HG03378 (cell line): Measurements from ENCODE around the gene FBN2.
"Not testable (repeated sequence)": the region's sequence is repeated elsewhere in the genome, so short reads cannot be mapped to it uniquely, and the experiment has no call there.

ENCODE experiments used
- ATAC-seq: cut with Tn5 transposase; IDR thresholded peaks from one replicate; pipeline ENCODE4 v1.9.1; 2021; ENCODE audit warnings: mild to moderate bottlenecking, moderate library complexity; ENCODE audit not compliant: unreplicated experiment

Gene FBN2

DNA sequence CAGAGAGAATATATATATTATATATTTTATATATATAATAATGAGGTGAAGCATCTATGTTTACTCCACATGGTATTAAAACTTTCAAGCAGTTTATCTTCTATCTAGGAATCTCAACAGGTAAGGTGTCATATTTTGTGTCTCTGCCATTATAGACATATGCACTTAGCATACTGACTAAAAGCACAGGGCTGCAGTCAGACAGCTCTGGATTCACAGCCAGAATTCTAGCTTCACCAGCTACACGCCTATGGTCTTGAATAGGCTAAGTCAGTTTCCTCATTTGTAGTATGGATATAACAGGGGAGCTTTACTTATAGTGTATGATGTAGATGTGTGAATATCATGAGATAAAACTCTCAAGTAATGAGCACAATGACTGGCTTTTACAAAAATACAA, 57.9 kb downstream of the FBN2 start:
- ATAC-seq: no peak

- no peak for ATAC-seq
These were observed 59.4 kb downstream of the FBN2 start for GRCh38 chr5:128478386-128479368.

GRCh38 chr5:128477944-128478343, 60.1 kb downstream of the FBN2 start:
- ATAC-seq: no peak

DNA sequence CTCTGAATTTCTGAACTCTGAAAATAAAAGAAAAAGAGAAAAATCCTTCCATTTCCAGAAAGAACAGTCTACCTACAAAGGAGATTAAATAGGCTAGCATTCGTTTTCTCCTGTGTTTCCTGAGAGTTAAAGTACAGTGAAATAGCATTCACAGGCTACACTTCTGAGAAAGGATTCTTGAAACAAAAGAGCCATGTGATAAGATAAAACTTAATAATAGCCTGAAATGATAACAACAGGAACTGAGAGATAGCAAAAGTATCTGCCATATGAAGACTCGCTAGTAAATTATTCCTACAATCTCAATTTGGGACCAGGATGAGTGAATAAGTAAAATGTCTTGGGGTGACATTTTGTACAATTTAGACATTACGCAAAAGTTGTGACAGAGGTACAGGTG, 62.4 kb downstream of the FBN2 start:
- no peak for ATAC-seq

- no peak for ATAC-seq
These were observed 65.1 kb downstream of the FBN2 start for GRCh38 chr5:128472919-128473318.

DNA sequence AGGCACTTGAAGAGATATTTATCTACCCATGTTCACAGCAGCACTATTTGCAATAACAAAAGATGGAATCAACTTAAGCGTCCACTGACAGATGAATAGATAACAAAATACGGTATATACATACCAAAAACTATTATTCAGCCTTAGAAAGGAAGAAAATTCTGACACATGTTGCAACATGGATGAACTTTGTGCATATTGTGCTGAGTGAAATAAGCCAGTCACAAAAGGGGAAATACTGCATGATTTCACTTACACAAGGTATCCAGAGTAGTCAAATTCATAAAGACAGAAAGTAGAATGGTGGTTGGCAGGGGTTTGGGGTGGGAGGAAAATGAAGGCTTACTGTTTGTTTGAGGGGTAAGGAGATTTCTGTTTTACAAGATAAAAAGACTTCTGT, 66.0 kb downstream of the FBN2 start:
- no peak for ATAC-seq

DNA sequence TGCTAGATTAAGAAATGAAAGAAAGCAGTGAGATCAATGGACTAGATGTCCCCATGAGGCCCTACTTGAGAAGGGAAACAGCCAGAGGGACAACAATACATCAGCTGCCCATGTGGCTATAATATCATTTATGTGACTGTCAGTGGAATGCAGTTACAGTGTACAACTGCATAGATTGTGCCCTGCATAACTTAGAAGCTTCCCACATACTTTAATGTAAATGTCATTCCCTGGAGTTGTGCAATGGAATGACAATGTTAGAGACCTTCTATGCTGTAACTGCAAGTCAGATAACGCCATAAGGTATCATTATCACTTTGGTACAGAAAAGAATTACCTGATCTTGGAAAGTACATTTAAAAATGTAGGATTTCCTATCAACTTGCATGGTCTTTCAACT, 67.4 kb downstream of the FBN2 start:
- ATAC-seq: no peak

GRCh38 chr5:128469912-128470311, 68.1 kb downstream of the FBN2 start:
- ATAC-seq: no peak

DNA sequence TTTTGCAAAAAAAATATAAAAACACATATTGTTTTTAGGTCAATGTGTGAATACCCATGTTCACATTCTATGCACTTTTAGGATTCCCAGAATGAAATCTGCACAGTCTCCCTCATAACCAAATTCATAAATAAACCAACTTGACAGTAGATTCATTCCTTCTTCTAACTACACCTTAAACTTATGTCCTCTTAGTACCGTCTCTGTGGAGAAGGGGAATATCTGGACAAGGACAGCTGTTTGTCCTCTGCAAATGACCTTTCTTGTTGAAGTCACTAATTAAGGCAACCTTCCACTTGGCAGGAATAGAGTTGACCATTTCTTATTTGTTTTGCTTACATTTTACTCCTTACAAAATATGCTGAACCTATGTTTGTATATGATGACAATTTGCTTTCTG, 71.1 kb downstream of the FBN2 start:
- ATAC-seq: no peak

DNA sequence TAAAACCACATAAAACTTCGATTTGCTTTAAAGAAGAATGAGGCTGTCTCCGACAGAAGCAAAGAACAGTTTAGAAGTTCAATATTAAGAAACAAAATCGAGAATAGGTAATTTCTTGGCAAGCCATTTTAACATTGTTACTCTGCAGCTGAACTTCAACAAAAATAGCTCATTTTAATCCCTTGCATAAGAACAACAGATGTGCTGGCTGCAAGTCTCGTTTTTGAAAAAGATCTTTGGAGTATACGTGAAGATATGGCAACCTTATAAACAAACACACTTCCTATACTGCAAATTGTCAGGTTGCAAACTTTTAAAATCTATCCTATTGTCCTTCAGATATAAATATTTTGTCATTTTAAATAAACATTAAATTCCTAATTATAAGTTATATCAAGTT, 71.5 kb downstream of the FBN2 start:
- no peak for ATAC-seq

DNA sequence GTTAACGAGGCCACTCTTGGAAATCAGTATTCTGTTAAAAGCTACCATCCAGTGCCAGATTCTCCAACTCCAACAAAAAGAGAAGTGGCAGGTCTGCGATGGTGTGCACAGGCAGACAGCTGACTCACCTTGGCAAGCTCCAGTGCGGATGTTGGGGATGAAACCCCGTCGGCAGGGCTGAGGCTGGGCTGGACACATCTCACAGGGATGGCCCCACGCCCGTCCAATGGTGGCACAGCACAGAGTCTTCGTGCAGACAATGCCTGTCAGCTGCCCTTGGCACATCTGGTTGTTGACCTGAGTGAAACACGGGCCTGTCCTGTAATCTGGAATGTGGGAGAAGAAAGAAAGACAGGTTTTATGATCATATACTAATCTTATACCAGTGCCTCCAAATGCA, 73.4 kb downstream of the FBN2 start:
- no peak for ATAC-seq

GRCh38 chr5:128462330-128462729, 75.7 kb downstream of the FBN2 start:
- ATAC-seq: no peak

DNA sequence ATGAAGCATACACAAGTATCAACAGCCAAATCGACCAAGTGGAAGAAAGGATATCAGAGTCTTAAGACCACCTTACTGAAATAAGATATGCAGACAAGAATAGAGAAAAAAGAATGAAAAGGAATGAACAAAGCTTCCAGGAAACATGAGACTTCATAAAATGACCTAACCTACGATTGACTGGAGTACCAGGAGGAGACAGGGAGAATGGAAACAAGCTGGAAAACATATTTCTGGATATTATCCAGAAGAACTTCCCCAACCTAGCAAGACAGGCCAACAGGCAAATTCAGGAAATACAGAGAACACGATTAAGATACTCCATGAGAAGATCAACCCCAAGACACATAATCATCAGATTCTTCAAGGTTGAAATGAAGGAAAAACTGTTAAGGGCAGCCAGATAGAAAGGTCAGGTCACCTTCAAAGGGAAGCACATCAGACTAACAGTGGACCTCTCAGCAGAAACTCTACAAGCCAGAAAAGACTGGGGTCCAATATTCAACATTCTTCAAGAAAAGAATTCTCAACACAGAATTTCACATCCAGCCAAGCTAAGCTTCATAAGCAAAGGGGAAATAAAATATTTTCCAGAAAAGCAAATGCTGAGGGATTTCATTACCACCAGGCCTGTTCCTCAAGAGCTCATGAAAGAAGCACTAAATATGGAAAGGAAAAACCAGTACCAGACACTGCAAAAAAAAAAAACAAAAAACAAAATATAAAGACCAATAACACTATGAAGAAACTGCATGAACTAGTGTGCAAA, 80.7 kb downstream of the FBN2 start:
- not testable (repeated sequence) for ATAC-seq

DNA sequence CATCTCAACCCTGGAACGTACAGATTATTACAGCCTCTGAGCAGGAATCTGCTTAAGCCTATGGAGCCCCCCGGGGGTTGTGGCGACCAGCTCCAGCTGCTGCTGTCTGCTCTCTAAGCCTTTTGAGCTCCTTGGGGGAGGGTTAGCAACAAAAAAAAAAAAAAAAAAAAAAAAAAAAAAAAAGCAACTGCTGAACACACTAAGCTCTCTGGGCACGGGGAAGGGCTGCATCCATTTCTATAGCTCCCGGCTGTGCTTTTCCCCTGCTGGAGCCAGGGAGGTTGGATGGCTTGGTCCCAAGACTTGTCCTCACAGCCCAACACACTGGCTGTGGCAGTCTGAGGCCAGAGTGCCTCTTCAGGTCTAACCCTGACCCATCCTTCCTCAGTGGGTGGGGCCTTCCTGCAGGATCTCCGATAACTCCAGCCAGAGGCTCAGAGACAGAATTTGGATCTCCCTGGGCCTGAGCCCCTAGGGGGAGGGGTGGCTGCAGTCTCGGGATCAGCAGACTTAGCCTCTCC, 82.1 kb downstream of the FBN2 start:
- ATAC-seq: no peak

GRCh38 chr5:128453121-128453520, 84.9 kb downstream of the FBN2 start:
- no peak for ATAC-seq

- not testable (repeated sequence) for ATAC-seq
These were observed 90.8 kb downstream of the FBN2 start for GRCh38 chr5:128447224-128447623.

GRCh38 chr5:128441941-128442350, 96.1 kb downstream of the FBN2 start:
- no peak for ATAC-seq

- no peak for ATAC-seq
These were observed 96.9 kb downstream of the FBN2 start for GRCh38 chr5:128441165-128441564.

DNA sequence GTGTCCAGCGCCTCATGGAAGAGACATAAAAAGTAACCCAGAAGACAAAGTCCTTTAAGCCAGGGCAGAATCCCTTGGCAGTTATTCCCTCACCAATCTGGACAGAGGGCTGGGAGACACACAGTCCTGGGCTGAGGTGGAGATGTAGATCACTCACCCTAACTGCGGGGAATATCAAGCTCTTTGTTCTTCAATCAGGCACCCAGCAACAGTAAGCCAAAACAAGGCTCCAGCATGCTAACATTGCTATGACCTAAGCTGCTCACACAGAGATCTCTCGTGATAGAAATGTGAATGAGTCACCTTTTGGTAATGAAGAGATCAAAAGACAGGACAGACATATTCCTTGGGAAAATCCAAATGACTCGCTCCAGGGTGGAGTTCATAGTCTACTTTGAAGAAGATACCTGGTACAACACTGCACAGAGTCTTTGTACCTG, 101.3 kb downstream of the FBN2 start:
- no peak for ATAC-seq

GRCh38 chr5:128435861-128436260, 102.2 kb downstream of the FBN2 start:
- no peak for ATAC-seq

DNA sequence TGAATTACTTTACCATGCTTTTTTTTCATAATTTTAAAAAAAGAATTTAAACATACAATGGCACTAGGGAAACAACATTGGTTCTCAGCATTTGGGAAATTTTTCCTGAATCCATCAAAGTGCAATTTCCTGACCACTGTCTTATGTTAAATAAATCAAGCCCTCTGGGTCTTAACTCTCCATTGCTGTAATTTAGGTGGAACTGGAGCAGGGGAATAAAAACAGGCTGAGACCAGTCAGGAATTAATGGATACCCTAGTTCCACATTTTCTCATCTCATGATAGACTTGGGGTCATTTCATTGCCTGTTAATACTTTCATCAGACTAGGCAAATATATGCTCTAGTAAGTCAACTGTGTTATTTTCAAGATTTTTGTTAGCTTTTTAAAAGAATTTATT, 103.1 kb downstream of the FBN2 start:
- ATAC-seq: no peak
